Skin epidermis (tissue), 12 donors: ENCODE measurements around the gene HACD1.
A peak's percentile ranks its signal among the peaks of the same experiment; 100 is the strongest.
"Not testable (repeated sequence)": the region's sequence is repeated elsewhere in the genome, so short reads cannot be mapped to it uniquely, and the experiment has no call there.

ENCODE experiments used
- H3K27ac ChIP-seq, 21 experiments: fragments of 200-600 bp; sonication (generic) in 11 of 21; one replicate each; pipeline ENCODE4 v1.5.0; 2020; ENCODE audit warnings: mild to moderate bottlenecking in 3 of 21, inconsistent platforms in 2 of 21, moderate library complexity in 2 of 21
- H3K4me3 ChIP-seq, 7 experiments: fragments of 200-600 bp; sonication (generic) in 2 of 7; one replicate each; pipeline ENCODE4 v1.5.0; 2020; ENCODE audit warnings: inconsistent platforms in 2 of 7, mild to moderate bottlenecking in 2 of 7, moderate library complexity in 1 of 7

Gene HACD1

GRCh38 chr10:17644485-17644943 is 27.3 kb upstream of the HACD1 start:
- Histone ChIP-seq H3K4me3 (peak overlapping the region; percentile 61 to 92 (median 82)), H3K27ac (peak overlapping the region; percentile 76 to 100 (median 99))

DNA sequence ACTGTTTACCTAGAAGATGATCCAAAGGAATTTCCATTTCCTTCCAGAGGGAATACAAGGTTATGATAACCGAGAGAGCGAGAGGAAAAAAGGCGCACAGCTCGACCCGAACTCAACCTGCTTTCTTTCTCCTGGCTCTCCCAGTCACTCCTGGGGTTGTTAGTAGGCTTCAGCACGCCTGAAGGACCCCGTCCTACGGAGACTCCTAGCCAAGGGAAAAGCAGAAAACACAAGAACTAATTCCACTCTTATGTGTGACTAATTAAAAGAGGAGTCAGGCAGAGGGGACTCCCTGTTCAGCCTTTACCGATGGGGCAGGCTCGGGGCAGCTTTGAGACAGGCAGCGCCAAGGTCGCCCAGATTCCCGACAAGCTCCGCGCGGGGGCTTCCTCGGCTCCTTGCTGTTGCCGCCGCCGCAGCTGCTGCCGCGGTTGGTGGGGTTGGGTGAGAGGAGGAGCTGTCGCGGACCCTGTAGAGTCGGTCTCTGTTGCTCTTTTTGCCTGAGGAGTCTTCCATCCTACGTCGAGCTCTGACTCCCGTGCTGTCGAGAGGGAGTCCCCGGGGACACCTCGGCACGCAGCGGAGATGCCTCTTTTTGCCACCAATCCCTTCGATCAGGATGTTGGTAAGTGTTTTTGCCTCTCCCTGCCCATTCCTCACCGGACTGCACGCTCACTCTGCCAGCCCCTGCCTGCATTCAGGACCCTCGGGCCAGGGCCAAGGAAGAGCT is 26.7 kb upstream of the HACD1 start, which contains the start of gene STAM:
Gene STAM, plus strand, starts transcription at position 397 of the 730 bp plus-strand sequence. Its CDS starts 189 bp downstream, at position 586.
- Histone ChIP-seq H3K27ac (peak within 1 kb of the TSS; percentile 76 to 100 (median 99)), H3K4me3 (peak within 1 kb of the TSS; percentile 61 to 92 (median 82))

DNA sequence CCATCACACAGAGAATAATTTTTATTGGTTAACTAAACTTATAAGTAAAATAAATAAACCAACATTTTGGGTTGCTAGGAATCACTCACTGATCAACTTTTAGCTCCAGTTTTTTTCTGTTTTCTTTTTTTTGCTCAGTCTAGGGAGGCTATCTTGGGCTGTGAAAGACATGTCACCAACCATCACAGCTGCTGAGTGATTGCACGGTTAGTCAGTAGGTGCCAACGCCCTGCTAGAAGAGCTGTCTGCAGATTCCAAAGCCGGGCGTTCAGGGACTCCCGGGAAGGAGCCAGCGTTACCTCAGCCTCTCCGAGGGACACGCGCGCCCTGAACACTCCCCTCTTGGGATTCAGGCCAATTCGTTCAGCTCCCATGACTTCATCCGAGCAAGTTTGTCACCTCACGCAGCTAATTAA is 26.2 kb upstream of the HACD1 start:
- Histone ChIP-seq H3K27ac (peak overlapping the region; percentile 76 to 100 (median 99)), H3K4me3 (peak overlapping the region; percentile 61 to 92 (median 82))

DNA sequence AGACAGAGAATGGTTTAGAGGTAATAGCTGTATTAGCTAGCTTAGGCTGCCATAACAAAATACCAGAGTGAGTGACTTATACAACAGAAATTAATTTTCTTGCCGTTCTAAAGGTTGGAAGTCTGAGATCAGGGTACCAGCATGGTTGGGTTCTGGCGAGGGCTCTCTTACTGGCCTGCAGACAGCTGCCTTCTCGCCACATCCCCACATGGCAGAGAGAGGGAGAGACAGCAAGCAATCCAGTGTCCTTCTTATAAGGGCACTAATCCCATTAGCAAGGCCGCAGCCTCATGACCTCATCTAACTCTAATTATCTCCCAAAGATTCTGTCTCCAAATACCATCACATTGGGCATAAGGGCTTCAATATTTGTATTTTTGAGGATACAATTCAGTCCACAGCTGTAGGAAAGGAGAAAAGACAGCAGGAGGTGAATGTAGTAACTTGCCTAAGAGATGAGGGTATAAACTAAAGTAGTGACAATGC is 23.2 kb upstream of the HACD1 start:
- no peak overlapping the region for H3K27ac ChIP-seq
- H3K4me3 ChIP-seq: no peak overlapping the region

DNA sequence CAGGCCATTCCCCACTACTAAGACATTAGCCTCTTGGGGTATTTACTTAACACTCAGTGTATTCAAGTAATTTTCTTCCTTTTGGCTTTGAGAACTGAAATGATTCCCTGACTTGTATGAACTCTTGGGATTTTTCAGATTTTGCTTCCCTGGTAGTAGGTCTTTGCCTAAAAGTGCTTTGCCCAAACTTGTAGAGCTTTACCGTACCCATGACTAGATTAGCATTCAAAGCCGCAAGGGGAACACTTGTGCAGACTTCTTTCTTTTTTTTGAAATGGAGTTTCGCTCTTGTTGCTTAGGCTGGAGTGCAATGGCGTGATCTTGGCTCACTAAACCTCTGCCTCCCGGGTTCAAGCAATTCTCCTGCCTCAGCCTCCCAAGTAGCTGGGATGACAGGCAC is 20.7 kb upstream of the HACD1 start:
- Histone ChIP-seq H3K4me3 (no peak overlapping the region), H3K27ac (no peak overlapping the region)

- Histone ChIP-seq H3K4me3 (no peak overlapping the region), H3K27ac (no peak overlapping the region)
These were observed 16.2 kb upstream of the HACD1 start for GRCh38 chr10:17633353-17633752.

- H3K27ac ChIP-seq, H3K4me3 ChIP-seq: not testable (repeated sequence)
These were observed 15.4 kb upstream of the HACD1 start for GRCh38 chr10:17632590-17632989.

- Histone ChIP-seq H3K4me3 (no peak overlapping the region), H3K27ac (no peak overlapping the region)
These were observed 9.5 kb upstream of the HACD1 start for GRCh38 chr10:17626656-17627055.

GRCh38 chr10:17624996-17625395 is 7.8 kb upstream of the HACD1 start:
- no peak overlapping the region for H3K27ac ChIP-seq
- no peak overlapping the region for H3K4me3 ChIP-seq

DNA sequence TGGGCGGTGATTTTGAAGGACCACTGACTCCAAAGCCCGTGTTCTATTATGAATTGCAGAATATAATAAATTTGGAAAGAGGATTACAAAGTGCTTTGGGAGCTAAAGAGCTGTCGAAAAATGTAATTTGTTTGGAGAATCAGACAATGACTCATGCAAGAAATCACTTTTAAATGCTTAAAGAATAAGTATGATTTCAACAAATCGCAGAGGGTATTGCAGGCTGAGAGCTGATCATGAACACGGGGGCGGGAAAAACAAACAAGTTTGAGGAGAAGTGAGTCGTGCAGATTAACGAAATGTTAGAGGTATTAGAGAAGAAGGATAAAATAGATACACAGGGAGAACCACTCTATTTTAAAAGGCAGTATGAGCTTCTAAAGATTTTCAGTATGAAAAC is 4.9 kb upstream of the HACD1 start:
- no peak overlapping the region for H3K27ac ChIP-seq

DNA sequence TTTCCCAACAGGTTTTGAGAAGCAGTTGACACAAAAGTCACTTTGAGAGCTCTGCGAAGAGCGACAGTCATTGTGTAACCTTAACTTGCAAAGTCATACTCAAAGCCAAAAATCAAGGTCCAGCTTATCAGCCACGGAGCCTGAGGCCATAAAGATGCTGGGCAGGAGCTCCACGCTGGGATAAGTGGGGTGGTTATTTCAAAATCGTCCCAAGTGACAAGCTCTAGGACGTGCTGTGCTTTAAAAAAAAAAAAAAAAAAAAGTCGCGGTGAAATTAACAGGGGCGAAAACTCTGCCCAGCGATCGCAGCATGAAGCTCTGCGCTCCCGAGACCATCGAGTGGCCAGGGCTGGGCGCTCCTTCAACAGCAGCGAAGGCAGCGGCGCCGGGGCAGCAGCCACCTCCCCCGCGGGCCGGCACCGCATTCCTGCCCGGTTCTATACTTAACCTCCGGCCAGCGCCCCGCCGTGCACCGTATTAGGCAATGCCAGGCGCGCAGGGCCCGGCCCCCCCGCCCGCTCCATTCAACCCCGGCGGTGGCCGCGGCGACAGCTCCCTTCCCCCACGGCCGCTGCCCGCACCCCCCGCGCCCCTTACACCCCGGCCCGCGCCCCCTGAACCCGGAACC is 657 bp downstream of the HACD1 start:
- Histone ChIP-seq H3K27ac (peak overlapping the region in 16 of 21 experiments; percentile 23 to 83 (median 60)), H3K4me3 (peak overlapping the region; percentile 51 to 92 (median 69))

More for the DNA sequence above, 4.9 kb upstream of the HACD1 start:
- H3K4me3 ChIP-seq: no peak overlapping the region

DNA sequence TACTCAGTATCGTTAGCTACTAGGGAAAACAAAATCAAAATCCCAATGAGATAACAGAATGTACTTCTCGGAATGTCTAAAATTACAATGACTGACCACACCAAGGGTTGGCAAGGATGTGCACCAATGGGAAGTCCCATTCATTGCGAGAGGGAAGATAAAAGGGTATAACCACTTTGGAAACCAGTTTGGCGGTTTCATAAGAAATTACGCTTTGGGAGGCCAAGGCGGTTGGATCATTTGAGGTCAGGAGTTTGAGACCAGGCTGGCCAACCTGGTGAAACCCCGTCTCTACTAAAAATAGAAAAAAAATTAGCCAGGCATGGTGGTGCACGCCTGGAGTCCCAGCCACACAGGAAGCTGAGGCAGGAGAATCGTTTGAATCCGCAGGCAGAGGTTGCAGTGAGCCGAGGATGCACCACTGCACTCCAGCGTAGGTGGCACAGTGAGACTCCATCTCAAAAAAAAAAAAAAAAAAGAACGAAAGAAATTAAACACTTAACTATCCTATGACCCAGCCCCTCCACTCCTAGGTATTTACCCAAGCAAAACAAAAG is 7.6 kb downstream of the HACD1 start:
- Histone ChIP-seq H3K27ac (no peak overlapping the region), H3K4me3 (no peak overlapping the region)

DNA sequence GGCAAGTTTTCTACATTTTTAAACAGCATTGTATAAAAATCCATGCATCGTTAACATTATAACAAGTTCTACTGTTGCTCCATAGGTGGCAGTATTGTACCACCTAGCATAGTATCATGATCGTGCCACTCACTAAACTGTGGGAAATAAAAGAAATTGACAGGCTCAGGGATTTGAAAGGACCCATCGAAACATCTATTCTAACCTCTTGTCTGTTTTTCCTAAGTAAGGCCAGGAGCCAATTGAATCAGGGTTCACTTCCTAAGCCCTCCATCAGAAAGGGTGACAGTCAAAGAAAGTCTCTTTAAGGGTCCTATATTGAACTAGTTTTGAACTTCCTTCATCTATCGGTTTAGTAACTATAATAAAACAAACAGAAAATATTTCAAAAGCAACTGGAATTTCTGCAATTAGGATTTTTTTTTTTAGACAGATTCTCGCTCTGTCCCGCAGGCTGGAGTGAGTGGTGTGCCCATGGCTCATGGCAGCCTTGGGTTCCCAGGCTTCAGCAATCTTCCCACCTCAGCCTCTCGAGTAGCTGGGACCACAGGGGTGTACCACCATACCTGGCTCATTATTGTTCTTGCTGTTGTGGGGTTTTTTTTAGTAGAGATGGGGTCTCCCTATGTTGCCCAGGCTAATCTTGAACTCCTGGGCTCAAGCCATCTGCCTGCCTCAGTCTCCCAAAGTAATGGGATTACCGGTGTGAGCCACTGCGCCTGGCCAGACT is 9.4 kb downstream of the HACD1 start:
- no peak overlapping the region for H3K27ac ChIP-seq
- no peak overlapping the region for H3K4me3 ChIP-seq

- H3K27ac ChIP-seq: no peak overlapping the region
- no peak overlapping the region for H3K4me3 ChIP-seq
These were observed 10.1 kb downstream of the HACD1 start for GRCh38 chr10:17607060-17607459.

DNA sequence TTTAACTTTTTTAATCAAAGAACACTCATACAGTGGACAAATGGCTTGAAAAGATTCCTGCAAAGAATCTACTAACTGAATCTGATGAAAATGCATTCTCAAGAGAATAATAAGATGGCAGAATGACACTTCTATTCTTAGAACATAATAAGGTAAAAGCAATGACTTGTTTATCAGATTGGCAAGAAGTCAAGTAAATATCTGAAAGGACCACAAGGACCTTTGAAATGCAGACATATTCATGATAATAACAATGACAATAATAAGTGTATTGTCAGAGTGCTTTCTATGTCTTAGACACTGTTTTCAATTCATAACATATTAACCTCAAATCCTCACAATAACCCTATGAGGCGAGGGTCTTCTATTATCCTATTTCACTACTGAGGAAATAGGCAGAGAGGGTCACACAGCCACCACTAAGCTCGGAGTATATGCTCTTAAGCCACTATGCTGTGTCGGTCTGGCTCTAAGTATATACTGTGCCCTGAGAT is 10.6 kb downstream of the HACD1 start:
- Histone ChIP-seq H3K27ac (no peak overlapping the region), H3K4me3 (no peak overlapping the region)

- no peak overlapping the region for H3K27ac ChIP-seq
- no peak overlapping the region for H3K4me3 ChIP-seq
These were observed 11.2 kb downstream of the HACD1 start for GRCh38 chr10:17605936-17606335.

DNA sequence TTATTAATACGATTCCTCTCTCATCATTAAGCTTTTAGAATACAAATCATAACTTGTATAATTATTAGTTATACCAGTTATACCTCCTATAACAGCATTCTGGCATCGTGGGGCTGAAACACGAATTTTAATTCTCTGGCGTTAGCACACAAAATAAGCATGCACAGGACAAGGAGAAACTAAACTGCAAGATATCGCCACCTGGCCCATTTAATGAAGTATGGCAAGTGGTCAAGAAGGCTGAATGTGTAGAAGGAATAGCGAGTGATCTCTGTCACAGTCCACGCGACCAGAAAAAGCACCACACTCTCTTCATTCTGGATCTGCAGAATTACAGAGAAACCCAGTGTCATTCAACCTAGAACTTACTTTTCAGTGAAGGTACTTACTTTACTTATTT is 18.1 kb downstream of the HACD1 start:
- Histone ChIP-seq H3K27ac (no peak overlapping the region), H3K4me3 (no peak overlapping the region)

DNA sequence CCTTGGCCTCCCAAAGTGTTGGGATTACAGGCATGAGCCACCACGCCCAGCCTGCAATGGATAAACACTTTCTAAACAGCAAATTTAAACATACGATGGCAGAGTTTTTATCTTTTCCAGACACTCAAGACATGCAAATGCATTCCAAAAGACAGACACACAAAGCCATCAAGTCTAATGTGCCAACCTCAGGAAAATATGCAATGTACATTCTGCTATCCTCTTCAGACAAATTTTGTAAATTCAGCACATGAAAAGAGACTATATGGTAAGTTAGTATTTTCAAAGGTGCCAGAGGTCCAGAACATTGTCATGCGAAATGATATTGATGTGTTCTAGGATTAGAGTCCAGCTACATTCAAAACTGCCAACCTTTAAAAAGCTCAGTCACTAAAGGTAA is 19.8 kb downstream of the HACD1 start:
- H3K27ac ChIP-seq: no peak overlapping the region
- no peak overlapping the region for H3K4me3 ChIP-seq

DNA sequence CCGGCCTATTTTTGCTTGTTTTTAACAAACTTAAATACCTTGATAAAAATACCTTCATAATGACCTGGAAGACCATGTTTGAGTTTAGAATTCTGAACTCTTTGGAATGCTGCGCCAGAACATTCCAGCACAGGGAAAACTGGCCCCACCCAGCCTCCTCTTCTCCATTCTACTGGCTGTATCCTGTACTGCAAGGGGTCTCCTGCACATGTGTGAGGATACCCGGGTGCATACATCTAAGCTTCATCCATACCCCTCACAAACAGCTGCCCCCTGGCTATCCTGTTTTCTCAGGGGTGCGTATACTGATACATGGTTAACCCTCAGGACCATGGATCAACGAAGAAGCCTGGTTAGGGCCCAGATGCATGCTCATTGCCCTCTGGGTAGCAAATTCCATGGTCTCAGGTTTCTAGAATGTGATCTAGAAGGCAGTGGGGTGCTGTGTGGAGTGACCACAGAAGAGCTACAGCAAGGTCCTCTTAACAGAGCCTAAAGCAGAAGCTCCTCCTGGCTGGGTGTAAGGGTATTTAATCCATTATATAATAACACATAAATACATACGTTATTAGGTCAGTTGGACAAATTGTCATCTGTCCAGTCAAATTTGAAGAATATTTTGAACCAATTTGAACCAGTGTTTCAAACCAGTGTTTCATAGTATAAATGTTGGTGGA is 26.1 kb downstream of the HACD1 start:
- H3K27ac ChIP-seq: no peak overlapping the region

More for the DNA sequence above, 26.1 kb downstream of the HACD1 start:
- H3K4me3 ChIP-seq: no peak overlapping the region
